CD4-positive, alpha-beta T cell treated with Interleukin-15 for 4 hours (primary cell): ENCODE data around the gene ZGLP1.

Experiments used
- DNase-seq: peaks from one replicate; pipeline ENCODE4 v3.0.0-alpha.2; 2020; ENCODE audit warnings: low spot score

The ZGLP1 gene

DNA sequence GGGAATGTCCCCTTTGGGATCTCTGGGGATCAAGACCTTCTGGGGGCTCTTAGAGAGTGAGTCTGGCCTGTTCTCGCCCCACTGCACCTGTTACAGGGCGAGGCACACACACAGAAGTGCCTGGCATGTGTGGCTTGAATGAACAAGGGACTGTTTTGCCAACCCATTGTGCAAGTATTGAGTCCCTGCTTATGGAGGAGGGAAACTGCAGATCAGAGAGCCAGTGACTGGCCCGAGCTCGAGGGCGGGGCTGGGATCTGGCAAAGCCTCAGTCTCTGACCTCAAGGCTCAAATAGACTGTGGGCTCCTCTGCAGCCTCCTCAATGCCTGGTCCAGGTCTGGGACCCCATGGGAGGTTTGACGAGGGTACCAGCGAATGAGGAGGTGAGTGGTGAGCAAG, 18.2 kb upstream of the ZGLP1 start:
- no peak for DNase-seq

DNA sequence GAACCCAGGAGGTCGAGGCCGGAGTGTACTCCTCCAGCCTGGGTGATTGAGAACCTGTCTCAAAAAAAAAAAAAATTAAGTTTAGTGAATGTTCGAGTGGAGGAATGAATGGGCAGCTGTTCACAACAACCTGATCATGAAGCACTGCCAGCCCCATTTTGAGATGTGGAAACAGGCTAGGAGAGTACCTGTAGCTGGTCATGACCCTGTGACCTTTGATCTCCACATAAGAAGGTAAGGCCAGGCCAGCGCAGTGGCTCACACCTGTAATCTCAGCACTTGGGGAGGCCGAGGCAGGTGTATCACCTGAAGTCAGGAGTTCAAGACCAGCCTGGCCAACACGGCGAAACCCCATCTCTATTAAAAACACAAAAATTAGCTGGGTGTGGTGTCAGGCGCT, 16.1 kb upstream of the ZGLP1 start:
- no peak for DNase-seq

DNA sequence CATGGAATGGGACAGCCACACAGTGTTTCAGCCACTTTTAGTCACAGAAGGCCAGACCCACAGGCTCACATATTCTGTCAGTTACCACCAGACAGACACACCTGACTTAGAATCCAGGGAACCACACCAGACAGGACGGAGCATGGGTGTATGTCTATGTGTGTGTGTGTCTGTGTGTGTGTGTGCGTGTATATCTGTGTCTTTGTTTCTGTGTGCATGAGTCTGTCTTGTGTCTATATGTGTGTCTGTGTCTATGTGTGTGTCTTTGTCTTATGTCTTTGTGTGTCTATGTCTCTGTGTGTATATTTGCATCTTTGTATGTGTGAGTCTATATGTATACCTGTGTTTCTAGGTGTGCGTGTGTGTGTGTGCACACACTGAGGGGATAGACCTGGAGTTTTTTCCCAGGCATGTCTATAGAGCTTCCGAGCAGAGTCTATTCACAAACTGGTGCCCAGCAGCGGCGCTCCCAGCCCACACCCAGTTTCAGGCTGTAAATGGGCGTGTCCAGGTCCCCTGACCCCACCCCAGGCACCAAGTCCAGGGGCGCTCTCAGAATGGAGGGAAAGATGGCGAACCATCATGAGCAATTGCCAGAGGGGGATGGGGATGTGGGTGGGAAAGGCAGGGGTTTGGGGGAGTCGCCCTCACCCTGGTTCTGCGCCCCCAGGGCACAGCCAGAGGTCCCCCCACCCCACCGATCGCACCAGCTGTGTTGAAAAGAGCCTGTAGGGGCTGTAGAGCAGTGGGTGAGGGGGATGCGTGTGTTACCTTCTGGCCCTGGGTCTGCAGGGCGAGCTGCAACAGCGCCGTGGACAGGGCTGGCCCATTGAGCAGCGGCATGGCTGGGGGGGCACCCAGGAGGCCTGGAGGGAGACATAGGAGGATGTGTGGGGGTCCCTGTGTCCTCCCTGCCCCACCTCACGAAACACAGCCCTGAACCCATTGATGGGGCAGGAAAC, 12.5 kb upstream of the ZGLP1 start:
- no peak for DNase-seq

DNA sequence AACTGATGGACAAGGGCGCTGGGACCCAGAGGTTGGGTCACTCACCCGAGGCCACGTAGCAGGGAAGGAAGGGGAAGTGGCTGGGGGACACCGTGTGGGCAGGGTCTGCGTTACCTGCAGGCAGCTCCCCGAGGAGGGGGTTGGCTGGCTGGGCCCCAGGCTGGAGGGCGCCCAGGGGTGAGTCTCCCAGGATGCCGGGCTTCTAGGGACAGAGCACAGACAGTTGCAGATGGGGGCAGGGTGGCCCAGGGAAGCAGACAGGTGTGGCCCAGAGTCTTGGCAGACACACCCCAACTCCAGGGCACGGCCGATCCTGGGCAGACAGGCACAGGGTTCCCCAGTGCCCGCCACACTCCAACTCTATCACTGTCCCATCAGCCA, 11.8 kb upstream of the ZGLP1 start:
- DNase-seq = no peak

DNA sequence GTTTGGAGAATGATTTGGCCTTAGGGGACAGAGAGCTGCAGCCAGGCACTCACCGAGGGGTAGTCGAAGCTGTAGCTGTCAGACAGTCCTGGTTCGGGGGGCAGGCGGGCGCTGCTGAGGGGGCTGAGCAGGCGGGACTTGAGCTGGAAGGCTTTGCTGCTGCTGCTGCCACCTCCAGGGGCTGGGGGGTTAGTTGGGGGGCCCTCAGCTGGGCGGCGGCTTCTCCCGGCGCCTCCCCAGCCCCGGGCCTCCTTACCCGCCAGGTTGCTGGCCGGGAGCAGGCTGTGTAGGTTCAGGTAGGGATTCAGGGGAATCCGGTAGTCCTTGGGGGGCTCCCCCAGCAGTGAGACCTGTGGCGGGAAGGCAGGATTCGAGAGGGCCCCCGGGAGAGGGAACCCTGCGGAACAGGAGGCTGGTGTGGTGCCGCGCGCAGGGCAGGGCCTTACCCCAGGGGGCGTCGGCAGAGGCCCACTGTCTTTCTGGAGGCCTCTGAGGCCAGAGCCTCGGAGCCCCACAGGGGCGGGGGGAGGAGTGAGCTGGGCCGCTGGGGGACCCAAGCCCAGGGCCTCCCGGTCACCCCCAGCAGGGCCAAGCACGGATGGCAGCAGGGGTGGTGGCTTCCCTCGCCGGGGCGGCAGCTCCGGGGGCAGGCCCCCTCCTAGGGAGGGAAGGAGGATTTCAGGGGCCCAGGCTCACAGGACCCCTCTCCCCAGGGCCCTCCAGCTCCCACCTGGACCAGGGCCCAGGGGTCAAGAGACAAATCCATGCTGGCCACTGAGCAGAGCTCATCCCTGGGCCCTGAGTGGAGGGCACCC, 11.2 kb upstream of the ZGLP1 start:
- no peak for DNase-seq

DNA sequence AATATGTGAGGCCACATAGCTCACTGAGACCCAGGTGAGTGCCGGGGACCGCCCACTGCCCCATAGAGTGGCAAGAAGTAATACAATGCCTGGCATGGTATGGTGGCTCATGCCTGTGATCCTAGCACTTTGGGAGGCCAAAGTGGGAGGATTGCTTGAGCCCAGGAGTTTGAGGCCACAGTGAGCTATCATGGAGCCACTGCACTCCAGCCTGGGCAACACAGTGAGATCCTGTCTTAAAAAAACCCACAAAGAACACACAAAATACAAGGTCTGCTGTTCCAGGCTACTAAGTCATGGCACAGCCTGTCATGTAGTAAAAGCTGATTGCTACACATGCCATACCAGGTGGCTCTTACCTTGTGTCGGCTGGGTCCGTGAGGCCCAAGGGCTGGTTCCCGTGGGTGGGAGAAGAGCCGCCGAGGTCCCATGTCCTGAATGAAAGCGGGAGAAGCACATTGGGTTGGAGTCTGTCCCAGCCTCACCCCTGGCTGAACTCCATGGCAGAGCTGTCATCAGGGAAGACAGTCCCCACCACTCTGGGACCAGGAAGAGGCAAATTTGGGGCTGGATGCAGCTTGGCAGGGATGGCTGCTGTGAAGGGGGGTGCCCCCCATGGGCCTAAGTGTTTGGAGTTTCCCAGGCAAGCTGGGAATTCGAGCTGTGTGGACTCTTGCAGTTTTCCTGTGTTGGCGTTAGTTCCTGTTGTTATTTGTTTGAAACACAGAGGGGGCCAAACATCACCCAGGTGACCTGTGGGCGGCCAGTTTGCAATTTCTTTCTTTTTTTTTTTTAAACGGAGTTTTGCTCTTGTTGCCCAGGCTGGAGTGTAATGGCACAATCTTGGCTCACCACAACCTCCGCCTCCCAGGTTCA, 9.4 kb upstream of the ZGLP1 start:
- no peak for DNase-seq

DNA sequence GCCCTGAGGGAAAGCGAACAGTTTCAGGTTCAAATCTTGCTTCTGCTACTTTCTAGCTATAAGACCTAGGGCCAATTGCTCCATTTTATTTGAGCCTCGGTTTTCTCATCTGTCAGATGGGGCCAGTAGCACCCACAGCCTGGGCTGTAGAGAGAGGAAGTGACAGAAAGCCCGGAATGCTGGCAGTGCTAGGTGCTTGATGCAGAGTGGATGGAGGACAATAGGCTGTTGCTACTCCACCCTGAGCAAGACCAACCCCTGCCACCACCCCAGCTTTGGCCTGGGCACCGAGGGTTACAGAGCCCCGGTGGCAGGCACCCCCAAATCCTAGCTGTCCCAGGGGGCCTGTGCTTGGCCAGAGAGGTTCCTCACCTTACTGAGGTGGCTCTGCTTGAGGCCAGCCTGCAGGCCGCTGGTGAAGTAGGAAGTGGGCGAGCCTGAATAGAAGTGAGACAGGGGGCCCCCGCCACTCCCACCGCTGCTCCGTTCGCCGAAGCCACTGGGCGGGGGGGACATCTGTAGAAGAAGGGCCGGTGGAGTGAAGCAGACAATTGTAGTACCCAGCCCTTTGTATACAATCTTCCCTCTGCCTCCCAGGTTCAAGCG, 8.3 kb upstream of the ZGLP1 start:
- DNase-seq = no peak

DNA sequence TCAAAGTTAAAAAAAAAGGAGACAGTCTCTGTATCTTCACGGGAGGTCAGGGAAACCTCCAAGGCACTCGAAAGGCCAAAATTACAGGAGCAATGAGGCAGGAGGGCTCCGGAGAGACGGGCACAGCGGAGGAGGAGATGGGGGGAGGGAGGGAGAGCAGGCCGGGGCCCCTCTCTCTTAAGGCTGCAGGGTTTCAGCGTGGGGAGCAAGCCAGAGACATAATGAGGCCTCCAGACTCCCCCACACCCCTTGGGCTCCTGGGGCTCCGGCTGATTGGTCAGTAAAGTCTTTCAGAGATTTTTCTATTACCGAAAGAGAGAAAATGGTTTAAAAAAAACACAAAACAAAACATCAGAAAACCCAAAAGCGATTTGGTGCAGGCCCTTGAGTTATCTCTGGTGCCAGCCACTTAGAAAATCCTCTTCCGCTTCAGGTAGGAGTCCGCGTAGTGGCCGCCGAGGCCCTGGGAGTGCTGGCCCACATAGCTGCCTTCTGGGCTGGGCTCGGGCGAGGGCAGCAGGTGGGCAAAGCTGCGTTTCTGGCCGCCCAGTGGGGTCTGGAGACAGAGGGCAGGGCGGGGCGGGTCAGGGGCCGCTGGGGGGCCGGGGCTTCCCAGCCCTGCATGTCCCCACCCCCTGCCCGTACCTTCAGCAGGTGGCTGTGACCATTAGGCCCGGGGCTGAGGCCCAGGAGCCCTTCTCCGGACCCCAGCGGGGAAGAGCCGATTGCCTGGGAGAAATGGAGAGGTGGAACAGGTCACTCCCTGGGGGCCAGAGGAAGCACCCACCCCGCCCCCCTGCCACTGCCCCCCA, 7.6 kb upstream of the ZGLP1 start:
- no peak for DNase-seq

DNA sequence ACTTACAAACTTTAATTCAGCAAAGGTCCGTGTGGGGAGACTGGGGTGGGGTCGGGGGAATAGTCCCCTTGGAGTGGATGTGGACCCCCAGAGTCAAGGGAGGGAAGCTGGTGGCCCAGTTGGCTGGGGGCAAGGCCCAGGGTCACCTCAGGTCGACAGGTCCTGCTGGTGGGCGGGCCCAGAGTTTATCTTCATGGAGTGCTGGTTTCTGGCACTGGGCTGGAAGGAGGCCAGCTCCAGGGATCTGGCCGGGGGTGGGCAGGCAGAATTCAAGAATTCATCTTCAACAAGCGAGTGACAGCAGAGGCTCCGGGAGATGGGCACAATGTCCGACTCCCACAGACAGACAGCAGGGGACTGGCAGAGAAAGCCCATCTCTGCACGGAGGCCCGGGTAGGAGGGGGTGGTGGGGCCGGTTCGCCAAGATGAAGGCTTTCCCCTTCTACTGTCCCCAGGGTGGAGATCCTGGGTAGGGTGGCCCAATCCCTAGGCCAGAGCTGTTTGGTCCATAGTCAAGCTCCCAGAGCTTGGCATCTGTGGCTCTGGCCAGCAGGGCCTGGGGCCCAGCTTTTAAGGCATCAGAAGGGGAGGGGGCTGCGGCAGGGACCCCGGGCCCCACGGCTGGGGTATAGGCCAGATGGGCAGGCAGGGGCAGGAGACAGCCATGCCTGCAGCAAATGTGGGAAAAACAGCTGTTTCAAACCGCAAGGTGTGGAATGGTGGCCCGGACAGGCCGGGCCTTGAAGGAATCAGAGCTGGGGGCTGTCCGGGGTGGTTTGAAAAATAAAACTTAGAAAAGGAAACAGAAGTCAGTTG, 6.8 kb upstream of the ZGLP1 start:
- DNase-seq = no peak

DNA sequence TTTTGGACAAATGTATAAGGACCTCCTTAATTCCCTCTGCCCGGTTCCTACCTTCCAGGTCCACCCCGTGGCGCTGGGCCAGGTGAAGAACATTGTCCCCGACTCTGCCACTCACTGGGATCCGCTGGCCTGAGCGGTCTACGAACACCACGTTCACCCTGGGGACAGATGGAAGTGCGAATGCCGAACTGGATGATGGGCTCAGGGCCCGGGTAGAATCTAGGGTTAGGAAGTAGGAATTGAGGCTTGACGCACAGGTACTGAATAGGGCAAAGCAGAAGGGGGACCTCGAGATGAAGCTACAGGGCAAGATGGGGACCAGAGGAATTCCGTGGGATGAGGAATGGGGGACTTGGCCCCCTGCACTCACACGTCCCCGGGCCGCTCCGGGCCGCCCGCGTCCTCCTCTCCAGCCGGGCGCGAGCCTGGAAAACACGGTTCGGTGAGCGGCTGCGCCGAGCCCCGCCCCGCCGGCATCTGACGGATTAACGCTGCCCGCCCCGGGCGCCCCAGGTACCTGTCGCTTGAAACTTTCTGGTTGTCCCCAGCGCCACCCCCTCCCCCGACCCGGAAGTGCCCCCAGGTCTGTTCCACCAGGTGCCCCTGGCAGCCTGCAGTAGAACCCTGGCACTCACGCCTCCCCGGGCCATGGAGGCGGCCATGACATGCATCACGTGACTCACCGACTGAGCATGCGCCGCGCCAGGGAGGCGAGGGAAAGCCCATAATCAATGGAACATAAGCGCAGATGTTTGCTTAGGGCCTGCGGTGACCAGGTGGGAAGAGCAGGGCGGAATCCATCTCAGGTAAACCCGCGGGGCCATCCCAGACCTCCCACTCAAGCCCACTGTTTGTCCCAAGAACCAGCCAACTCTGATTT, 6.0 kb upstream of the ZGLP1 start, which contains the start of gene FDX2:
TSS of gene FDX2 (minus strand) at position 681 of the 880 bp plus-strand sequence. CDS start at position 662, 19 bp downstream.
- peak; percentile 92 for DNase-seq

DNA sequence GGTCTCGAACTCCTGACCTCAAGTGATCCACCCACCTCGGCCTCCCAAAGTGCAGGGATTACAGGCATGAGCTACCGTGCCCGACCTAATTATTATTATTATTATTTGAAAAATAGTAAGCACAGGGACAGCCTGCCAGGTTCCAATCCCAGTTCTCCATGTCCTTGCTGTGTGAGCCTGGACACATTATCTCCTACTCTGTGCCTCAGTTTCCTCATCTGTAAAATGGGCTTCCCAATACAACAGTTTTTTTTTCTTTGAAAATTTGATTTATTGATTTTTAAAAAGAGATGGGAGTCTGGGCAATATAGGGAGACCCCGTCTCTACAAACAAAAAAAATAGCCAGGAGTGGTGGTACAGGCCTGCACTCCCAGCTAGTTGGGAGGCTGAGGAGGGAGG, 3.3 kb downstream of the ZGLP1 start:
- DNase-seq = no peak

DNA sequence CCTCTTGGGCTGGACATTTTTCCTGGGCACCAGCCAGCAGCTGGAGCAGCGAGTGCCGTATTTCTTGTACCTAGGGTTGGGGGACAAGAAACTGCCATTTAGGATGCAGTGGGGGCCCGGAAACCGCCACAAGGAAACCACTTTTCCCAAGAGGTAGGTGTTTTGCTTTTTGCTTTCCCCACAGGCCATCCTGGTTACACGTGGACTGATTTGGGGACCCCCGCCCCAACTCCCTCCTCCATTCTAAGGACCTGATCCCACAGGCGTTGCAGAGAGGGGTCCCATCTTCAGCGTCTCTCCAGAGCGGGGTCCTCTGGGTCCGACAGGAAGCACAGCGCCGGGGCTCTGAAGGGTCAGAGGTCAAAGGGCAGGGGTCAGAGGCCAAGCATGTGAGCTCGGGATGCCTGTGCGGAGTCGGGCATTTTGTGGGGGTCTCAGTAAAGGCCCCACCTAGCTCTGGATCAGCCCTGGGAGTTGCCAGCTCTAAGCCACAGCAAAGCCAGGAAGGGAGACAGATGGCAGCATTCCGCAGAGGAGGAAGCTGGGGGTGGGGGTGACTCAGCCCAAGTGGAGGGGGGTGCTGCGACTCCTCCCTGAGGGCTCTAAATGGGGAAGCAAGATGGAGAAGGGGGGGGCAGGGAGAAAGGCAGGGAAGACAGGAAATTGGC, 4.3 kb downstream of the ZGLP1 start:
- no peak for DNase-seq

DNA sequence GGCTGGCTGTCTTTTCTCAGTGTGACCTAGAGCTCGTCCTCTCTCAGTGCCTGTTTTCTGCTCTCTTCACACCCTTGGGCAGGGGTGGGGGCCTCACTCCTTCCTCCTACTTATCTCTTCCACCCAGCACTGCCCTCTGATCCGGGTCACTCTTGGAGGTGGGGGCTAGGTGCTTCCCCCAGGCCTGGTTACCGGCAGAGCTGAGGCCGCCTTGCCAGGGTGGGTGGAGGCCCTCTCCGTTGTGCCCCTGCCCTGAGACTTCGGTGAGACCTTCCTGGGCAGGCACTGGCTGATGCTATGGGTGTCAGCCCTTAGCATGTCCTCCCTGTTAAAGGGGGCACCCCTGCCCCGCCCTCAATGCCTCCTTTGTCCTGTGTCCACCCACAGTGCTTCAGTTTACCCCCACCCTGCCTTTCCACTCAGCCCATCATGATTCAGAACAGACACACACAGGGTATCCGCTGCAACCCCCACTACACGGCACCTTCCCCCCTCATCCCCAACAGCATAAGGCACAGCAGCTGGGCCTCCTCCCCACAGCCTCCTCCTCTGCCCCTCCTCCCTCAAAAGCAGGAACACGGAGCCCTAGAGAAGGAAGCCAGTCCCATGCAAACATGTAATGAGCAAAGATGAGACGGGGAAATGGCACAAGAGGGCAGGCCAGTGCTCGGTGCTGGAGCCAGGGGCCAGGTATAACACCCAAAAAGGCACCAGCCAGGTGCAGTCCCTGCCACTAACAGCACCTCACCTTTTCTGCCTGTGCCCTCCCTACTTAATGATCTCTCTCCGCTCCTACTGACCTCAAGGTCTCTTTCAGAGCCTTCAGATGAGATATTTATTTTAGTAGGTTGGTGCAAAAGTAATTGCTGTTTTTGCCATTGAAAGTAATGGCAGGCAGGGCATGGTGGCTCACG, 9.8 kb downstream of the ZGLP1 start:
- DNase-seq = no peak

DNA sequence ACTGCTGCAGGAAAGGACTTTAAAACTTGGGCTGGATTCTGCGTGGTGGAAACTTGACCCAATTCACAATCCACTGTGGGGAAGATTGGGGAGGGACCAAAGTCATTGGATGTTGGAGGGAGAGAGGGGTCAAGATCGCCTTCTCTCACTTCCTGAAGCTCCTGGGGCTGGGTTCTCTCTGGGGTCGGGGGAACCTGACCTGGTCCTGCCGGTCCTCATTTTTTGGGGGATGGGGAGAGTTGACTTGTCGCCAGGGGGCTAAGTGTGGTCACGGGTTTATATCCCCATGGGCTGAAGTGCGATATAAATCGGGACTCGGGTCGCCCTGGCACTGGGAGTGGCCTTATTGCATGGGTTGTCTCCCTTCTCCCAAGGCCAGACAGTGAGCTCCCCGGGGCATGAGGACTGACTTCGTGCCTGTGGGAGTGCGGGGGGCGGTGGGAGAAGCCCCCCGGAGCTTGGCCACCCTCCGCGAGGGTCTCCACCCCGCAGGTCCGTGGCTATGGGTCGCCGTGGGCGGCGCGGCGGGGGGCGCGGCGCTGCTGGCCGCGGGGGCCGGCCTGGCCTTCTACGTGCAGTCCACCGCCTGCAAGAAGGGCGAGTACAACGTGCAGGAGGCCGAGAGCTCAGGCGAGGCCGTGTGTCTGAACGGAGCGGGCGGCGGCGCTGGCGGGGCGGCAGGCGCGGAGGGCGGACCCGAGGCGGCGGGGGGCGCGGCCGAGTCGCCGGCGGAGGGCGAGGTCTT, 13.6 kb downstream of the ZGLP1 start:
- no peak for DNase-seq

DNA sequence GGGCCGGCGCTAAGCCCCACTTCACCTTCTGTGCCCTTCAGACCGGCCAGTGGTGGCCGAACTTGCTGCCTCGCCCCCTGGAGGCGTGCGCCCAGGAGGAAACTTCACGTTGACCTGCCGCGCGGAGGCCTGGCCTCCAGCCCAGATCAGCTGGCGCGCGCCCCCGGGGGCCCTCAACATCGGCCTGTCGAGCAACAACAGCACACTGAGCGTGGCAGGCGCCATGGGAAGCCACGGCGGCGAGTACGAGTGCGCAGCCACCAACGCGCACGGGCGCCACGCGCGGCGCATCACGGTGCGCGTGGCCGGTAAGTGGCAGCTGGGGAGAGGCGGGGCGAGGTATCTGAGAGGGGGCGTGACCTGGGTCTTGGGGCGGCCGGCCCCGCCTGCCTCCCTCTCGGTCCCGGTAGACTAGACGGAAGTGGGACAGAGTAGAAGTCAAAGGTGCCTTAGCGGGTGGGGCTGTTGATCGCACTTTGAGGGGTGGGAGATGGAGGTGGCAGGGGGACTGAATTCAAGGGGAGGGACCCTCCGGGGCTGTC, 14.2 kb downstream of the ZGLP1 start:
- DNase-seq = peak; percentile 75

DNA sequence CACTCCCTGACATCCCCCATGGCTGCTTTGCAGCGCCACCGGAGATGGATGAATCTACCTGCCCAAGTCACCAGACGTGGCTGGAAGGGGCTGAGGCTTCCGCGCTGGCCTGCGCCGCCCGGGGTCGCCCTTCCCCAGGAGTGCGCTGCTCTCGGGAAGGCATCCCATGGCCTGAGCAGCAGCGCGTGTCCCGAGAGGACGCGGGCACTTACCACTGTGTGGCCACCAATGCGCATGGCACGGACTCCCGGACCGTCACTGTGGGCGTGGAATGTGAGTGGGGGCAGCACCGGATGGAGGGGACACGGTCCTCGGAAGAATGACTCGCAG, 15.3 kb downstream of the ZGLP1 start:
- DNase-seq = no peak
